ENCODE data around the gene C22orf23.

DNA sequence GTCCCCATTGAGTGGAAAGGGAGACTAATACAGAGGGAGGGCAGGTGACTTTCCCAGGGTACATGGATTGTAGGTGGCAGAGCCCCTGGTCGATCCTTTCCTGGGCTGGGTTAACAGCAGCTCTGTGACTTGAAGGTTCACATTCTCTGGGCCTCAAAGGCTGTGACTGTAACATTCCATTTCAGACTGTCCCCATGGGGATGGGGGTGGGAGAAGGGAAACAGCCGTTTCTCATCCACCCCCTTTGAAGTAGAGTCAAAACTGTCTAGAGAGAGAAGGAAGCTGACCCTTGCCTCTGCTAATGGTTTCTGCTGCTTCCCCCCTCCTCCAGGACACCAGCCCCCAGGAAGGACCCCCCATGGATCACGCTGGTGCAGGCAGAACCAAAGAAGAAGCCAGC lies 28.1 kb downstream of the C22orf23 start:
- TF ChIP-seq, protein P1, sequence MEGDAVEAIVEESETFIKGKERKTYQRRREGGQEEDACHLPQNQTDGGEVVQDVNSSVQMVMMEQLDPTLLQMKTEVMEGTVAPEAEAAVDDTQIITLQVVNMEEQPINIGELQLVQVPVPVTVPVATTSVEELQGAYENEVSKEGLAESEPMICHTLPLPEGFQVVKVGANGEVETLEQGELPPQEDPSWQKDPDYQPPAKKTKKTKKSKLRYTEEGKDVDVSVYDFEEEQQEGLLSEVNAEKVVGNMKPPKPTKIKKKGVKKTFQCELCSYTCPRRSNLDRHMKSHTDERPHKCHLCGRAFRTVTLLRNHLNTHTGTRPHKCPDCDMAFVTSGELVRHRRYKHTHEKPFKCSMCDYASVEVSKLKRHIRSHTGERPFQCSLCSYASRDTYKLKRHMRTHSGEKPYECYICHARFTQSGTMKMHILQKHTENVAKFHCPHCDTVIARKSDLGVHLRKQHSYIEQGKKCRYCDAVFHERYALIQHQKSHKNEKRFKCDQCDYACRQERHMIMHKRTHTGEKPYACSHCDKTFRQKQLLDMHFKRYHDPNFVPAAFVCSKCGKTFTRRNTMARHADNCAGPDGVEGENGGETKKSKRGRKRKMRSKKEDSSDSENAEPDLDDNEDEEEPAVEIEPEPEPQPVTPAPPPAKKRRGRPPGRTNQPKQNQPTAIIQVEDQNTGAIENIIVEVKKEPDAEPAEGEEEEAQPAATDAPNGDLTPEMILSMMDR (IDR thresholded peaks at IDR 0.05; ENCODE audit: low read depth, low read length) = no peak
- no peak for TF ChIP-seq EZH2phosphoT487 (IDR thresholded peaks at IDR 0.05; ENCODE audit: low read depth)
